ENCODE measurements around the gene ACO2.

ACO2 gene

GRCh38 chr22:41511521-41511968 lies 42.6 kb downstream of the ACO2 start:
- Histone ChIP-seq H3K4ac (ENCODE audit: low read depth, low read length) (no peak overlapping the region), H3K27me3 (ENCODE audit: insufficient read depth, low read length) (no peaks in the 10 kb centered on the region), H2AFZ (ENCODE audit: insufficient read depth, low read length, poor library complexity) (no peak overlapping the region), H2AK5ac (ENCODE audit: low read length) (no peak overlapping the region), H2BK120ac (ENCODE audit: insufficient read depth, low read length, poor library complexity) (no peak overlapping the region), H3K4me1 (ENCODE audit: control insufficient read depth in 1 of 2, insufficient read depth in 2 of 2, low read length in 2 of 2) (peaks cover 12% of the 10 kb centered on the region in 2 experiments), H3K14ac (ENCODE audit: low read length) (no peak overlapping the region), H3K36me3 (ENCODE audit: control insufficient read depth in 1 of 2, insufficient read depth in 2 of 2, low read length in 2 of 2) (peaks cover 54 to 62% of the 10 kb centered on the region in 2 experiments), H3K9me3 (ENCODE audit: insufficient read depth, low read depth, low read length) (no peaks in the 10 kb centered on the region), H3K27ac (ENCODE audit: low read depth, low read length) (no peak overlapping the region), H3K4me3 (ENCODE audit: low read depth, low read length) (no peak overlapping the region), H4K91ac (ENCODE audit: low read depth, low read length) (no peak overlapping the region), H4K8ac (ENCODE audit: low read depth, low read length) (no peak overlapping the region), H3K23ac (ENCODE audit: low read length) (no peak overlapping the region), H2BK12ac (ENCODE audit: low read length) (no peak overlapping the region), H3K79me1 (ENCODE audit: low read length) (peaks cover 4% of the 10 kb centered on the region), H3K18ac (ENCODE audit: low read length) (no peak overlapping the region), H3K4me2 (ENCODE audit: low read length) (no peak overlapping the region), H3K9ac (ENCODE audit: low read length) (no peak overlapping the region), H4K12ac (ENCODE audit: low read depth, low read length) (no peak overlapping the region), H2BK5ac (ENCODE audit: low read depth, low read length, poor library complexity) (no peak overlapping the region), H3K79me2 (ENCODE audit: control insufficient read depth, insufficient read depth, low read length, poor library complexity) (no peaks in the 10 kb centered on the region)
- DNase-seq = no peak
- no CpG with 5 or more reads among the region's 2 CpGs for WGBS (ENCODE audit: extremely low coverage, insufficient coverage, insufficient read length)

GRCh38 chr22:41512421-41513194 lies 43.7 kb downstream of the ACO2 start:
- Histone ChIP-seq H3K27me3 (ENCODE audit: insufficient read depth, low read length) (no peaks in the 10 kb centered on the region), H2AK5ac (ENCODE audit: low read length) (peak overlapping the region; percentile 71), H3K36me3 (ENCODE audit: control insufficient read depth in 1 of 2, insufficient read depth in 2 of 2, low read length in 2 of 2) (peaks cover 59 to 63% of the 10 kb centered on the region in 2 experiments), H3K9ac (ENCODE audit: low read length) (no peak overlapping the region), H2AFZ (ENCODE audit: insufficient read depth, low read length, poor library complexity) (no peak overlapping the region), H3K9me3 (ENCODE audit: insufficient read depth, low read depth, low read length) (no peaks in the 10 kb centered on the region), H3K79me2 (ENCODE audit: control insufficient read depth, insufficient read depth, low read length, poor library complexity) (no peaks in the 10 kb centered on the region), H3K4me3 (ENCODE audit: low read depth, low read length) (no peak overlapping the region), H3K27ac (ENCODE audit: low read depth, low read length) (no peak overlapping the region), H3K23ac (ENCODE audit: low read length) (no peak overlapping the region), H4K8ac (ENCODE audit: low read depth, low read length) (peak overlapping the region; percentile 15), H2BK12ac (ENCODE audit: low read length) (peak overlapping the region; percentile 26), H3K4me1 (ENCODE audit: control insufficient read depth in 1 of 2, insufficient read depth in 2 of 2, low read length in 2 of 2) (peaks cover 12% of the 10 kb centered on the region in 2 experiments), H3K4ac (ENCODE audit: low read depth, low read length) (no peak overlapping the region), H3K4me2 (ENCODE audit: low read length) (peak overlapping the region; percentile 5), H3K14ac (ENCODE audit: low read length) (peak overlapping the region; percentile 34), H3K79me1 (ENCODE audit: low read length) (peaks cover 4% of the 10 kb centered on the region), H4K12ac (ENCODE audit: low read depth, low read length) (peak overlapping the region; percentile 25), H4K91ac (ENCODE audit: low read depth, low read length) (peak overlapping the region; percentile 58), H2BK5ac (ENCODE audit: low read depth, low read length, poor library complexity) (peak overlapping the region; percentile 15), H3K18ac (ENCODE audit: low read length) (peak overlapping the region; percentile 8), H2BK120ac (ENCODE audit: insufficient read depth, low read length, poor library complexity) (no peak overlapping the region)
- no CpG with 5 or more reads among the region's 17 CpGs for WGBS (ENCODE audit: extremely low coverage, insufficient coverage, insufficient read length)
- no peak for DNase-seq

GRCh38 chr22:41513391-41513790 lies 44.5 kb downstream of the ACO2 start:
- H3K18ac ChIP-seq (ENCODE audit: low read length) = peak overlapping the region; percentile 25
- H4K8ac ChIP-seq (ENCODE audit: low read depth, low read length) = no peak overlapping the region
- no peak overlapping the region for H3K23ac ChIP-seq (ENCODE audit: low read length)
- peaks cover 12% of the 10 kb centered on the region in 2 experiments for H3K4me1 ChIP-seq (ENCODE audit: control insufficient read depth in 1 of 2, insufficient read depth in 2 of 2, low read length in 2 of 2)
- no peak overlapping the region for H2AFZ ChIP-seq (ENCODE audit: insufficient read depth, low read length, poor library complexity)
- H3K27ac ChIP-seq (ENCODE audit: low read depth, low read length) = no peak overlapping the region
- no peak for DNase-seq
- no peak overlapping the region for H2BK5ac ChIP-seq (ENCODE audit: low read depth, low read length, poor library complexity)
- no peak overlapping the region for H2BK12ac ChIP-seq (ENCODE audit: low read length)
- no peak overlapping the region for H4K91ac ChIP-seq (ENCODE audit: low read depth, low read length)
- H3K27me3 ChIP-seq (ENCODE audit: insufficient read depth, low read length) = no peaks in the 10 kb centered on the region
- no peak overlapping the region for H4K12ac ChIP-seq (ENCODE audit: low read depth, low read length)
- no peaks in the 10 kb centered on the region for H3K9me3 ChIP-seq (ENCODE audit: insufficient read depth, low read depth, low read length)
- peaks cover 58 to 62% of the 10 kb centered on the region in 2 experiments for H3K36me3 ChIP-seq (ENCODE audit: control insufficient read depth in 1 of 2, insufficient read depth in 2 of 2, low read length in 2 of 2)
- no peak overlapping the region for H2AK5ac ChIP-seq (ENCODE audit: low read length)
- H3K14ac ChIP-seq (ENCODE audit: low read length) = no peak overlapping the region
- H3K79me2 ChIP-seq (ENCODE audit: control insufficient read depth, insufficient read depth, low read length, poor library complexity) = no peaks in the 10 kb centered on the region
- H3K79me1 ChIP-seq (ENCODE audit: low read length) = peaks cover 4% of the 10 kb centered on the region
- H2BK120ac ChIP-seq (ENCODE audit: insufficient read depth, low read length, poor library complexity) = no peak overlapping the region
- H3K9ac ChIP-seq (ENCODE audit: low read length) = no peak overlapping the region
- no peak overlapping the region for H3K4me2 ChIP-seq (ENCODE audit: low read length)
- peak overlapping the region; percentile 12 for H3K4ac ChIP-seq (ENCODE audit: low read depth, low read length)
- no CpG with 5 or more reads among the region's 5 CpGs for WGBS (ENCODE audit: extremely low coverage, insufficient coverage, insufficient read length)
- H3K4me3 ChIP-seq (ENCODE audit: low read depth, low read length) = no peak overlapping the region

- Histone ChIP-seq H3K18ac (ENCODE audit: low read length) (no peak overlapping the region), H3K36me3 (ENCODE audit: control insufficient read depth in 1 of 2, insufficient read depth in 2 of 2, low read length in 2 of 2) (peaks cover 53 to 55% of the 10 kb centered on the region in 2 experiments), H4K91ac (ENCODE audit: low read depth, low read length) (no peak overlapping the region), H4K12ac (ENCODE audit: low read depth, low read length) (no peak overlapping the region), H3K27ac (ENCODE audit: low read depth, low read length) (no peak overlapping the region), H3K14ac (ENCODE audit: low read length) (no peak overlapping the region), H3K4me3 (ENCODE audit: low read depth, low read length) (no peak overlapping the region), H3K9ac (ENCODE audit: low read length) (no peak overlapping the region), H2BK12ac (ENCODE audit: low read length) (no peak overlapping the region), H3K4ac (ENCODE audit: low read depth, low read length) (no peak overlapping the region), H3K27me3 (ENCODE audit: insufficient read depth, low read length) (no peaks in the 10 kb centered on the region), H3K4me2 (ENCODE audit: low read length) (no peak overlapping the region), H4K8ac (ENCODE audit: low read depth, low read length) (no peak overlapping the region), H3K79me1 (ENCODE audit: low read length) (peaks cover 4% of the 10 kb centered on the region), H2AFZ (ENCODE audit: insufficient read depth, low read length, poor library complexity) (no peak overlapping the region), H2BK120ac (ENCODE audit: insufficient read depth, low read length, poor library complexity) (no peak overlapping the region), H2AK5ac (ENCODE audit: low read length) (no peak overlapping the region), H3K79me2 (ENCODE audit: control insufficient read depth, insufficient read depth, low read length, poor library complexity) (no peaks in the 10 kb centered on the region), H3K4me1 (ENCODE audit: control insufficient read depth in 1 of 2, insufficient read depth in 2 of 2, low read length in 2 of 2) (peaks cover 12% of the 10 kb centered on the region in 2 experiments), H3K23ac (ENCODE audit: low read length) (no peak overlapping the region), H2BK5ac (ENCODE audit: low read depth, low read length, poor library complexity) (no peak overlapping the region), H3K9me3 (ENCODE audit: insufficient read depth, low read depth, low read length) (no peaks in the 10 kb centered on the region)
- no peak for DNase-seq
- no CpG with 5 or more reads among the region's 8 CpGs for WGBS (ENCODE audit: extremely low coverage, insufficient coverage, insufficient read length)
These were observed 47.5 kb downstream of the ACO2 start for GRCh38 chr22:41516462-41516861.

Measured in trophoblast cell (in vitro differentiated cells and primary cell).